SK-N-SH (cell line): ENCODE results near the gene ATIC.

ENCODE experiments used
- CHD2 ChIP-seq: fragments of 150-350 bp; IDR thresholded peaks from 2 replicates; pipeline ENCODE4 v1.6.1; 2018; ENCODE audit warnings: low read length; ENCODE audit not compliant: partially characterized antibody
- CTCF ChIP-seq: fragments of 200-600 bp; sonication (generic); IDR thresholded peaks from 2 replicates; pipeline ENCODE4 v1.6.1; 2017; ENCODE audit warnings: antibody characterized with exemption, mild to moderate bottlenecking, moderate library complexity
- GABPA ChIP-seq: IDR thresholded peaks from 2 replicates; pipeline ENCODE4 v1.4.0; 2012; ENCODE audit warnings: low read depth, mild to moderate bottlenecking
- TAF1 ChIP-seq: IDR thresholded peaks from 2 replicates; pipeline ENCODE4 v1.6.1; 2012; ENCODE audit warnings: low read depth, mild to moderate bottlenecking, low read length, moderate library complexity, borderline replicate concordance
- TCF12 ChIP-seq: IDR thresholded peaks from 2 replicates; pipeline ENCODE4 v1.4.0; 2012

DNA sequence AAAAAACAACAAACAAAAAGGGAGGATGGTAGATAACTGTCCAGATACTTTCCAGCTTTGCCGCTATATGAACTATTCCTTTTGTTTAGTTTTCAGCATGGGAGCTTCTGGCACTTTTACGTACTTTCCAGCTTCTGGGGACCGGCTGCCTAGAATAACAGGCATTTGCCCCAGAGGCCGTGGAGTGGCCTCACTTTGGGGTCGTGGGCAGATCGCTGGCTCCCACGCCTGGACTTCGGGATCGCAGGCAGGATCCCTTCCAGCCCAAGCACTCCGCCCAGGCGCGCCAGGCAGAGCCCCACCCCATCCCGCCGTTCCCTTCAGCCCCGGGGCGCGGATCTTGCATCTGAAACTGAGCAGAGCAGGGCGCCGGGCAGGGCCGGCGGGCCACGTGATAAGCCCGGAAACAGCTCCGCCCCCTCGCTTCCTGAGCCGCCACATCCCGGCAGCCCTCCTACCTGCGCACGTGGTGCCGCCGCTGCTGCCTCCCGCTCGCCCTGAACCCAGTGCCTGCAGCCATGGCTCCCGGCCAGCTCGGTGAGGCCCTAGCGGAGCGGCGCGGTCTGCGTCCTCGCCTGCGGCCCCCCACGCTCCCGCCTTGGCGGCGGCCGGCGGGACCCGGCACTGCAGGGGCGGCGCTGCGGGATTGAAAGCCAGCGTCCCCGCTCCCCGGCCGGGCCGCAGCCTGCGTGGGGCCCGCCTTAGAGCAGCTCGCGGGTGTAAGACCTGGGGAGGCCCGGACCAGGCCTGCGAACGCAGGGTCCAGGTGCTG, at the start of gene ATIC:
- TF ChIP-seq CTCF (peak; percentile 16), CHD2 (peak; percentile 84), TCF12 (peak; percentile 31; the same call in 1 of the 2 replicates), GABPA (peak; percentile 73), TAF1 (peak; percentile 81)
